NCI-H1417 treated with DMSO at 0.1 percent for 48 hours (cell line): Measurements from ENCODE around the gene KAT2B.
A peak's percentile ranks its signal among the peaks of the same experiment; 100 is the strongest.

Experiments
- DNase-seq: peaks from one replicate; lab custom pipeline; 2025; lab: John Stamatoyannopoulos, UW

Gene KAT2B

DNA sequence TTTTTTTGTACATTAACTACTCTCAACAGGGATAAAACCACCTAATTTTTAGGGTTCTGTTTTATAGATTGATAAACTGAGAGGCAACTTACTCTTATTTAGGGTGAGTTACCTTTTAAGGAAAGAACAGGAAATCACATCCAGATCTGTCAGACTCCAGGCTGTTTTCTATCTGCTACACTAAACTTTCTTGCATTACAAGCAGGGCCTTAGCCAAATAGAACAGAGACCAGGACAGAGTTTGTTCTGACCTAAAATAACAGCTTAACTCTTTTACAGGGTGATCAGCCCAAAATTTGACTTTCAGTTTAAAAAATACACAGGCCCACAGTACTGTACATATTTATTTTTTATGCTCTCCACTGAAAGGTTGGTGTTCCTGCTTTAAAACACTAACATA lies 107.1 kb downstream of the KAT2B start:
- no peak for DNase-seq

DNA sequence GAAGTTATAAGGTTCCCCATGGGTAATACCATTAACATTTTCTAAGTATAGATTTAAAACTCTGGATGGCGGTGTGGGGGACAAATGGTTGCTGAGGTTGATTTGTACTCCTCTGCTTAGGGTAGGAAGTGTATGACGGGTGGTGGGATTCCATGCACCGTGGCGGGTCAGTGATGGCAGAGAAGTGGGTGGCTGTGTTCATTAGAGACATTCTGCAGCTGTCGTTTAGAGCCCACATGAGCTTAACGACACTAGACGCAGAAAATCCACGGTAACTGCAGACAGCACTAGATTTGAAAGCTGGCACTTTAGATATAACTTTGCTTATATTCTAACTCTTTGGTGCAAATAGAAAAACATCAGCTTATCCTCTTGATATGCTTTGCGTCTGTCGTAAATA lies 108.2 kb downstream of the KAT2B start:
- DNase-seq, result no peak

DNA sequence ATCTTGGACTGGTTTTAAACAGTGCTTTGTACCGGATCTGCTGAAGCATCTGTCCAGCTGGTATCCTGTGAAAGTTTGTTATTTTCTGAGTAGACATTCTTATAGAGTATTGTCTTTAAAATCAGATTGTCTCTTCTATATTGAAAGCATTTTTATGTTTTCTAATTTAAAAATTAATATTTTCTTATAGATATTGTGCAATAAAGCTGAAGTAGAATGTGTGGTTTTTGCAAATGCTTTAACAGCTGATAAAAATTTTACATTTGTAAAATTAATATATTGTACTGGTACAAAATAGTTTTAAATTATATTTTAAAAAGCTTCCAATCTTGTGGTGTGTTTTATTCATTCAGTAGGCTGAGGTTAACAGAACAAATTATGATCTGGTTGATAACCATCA lies 113.8 kb downstream of the KAT2B start:
- no peak for DNase-seq

DNA sequence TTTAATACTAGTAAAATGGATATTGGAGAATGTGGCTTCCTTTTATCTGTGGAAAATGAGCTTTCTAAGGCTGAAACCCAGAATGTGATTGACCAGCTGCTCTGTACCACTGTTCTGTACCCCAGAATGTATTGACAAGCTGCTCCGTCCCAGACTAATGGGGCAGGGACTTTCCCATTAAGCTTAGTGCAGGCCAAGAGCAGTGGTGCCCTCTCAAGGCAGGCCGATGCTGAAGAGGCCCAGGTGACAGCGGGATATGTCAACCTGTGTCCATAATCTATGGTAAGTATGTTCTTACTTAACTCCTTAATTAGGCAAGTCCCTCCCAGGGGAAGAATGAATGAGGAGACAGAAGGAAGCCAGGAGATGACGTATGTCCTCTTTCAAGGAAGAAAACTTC lies 114.7 kb downstream of the KAT2B start:
- DNase-seq, result no peak

DNA sequence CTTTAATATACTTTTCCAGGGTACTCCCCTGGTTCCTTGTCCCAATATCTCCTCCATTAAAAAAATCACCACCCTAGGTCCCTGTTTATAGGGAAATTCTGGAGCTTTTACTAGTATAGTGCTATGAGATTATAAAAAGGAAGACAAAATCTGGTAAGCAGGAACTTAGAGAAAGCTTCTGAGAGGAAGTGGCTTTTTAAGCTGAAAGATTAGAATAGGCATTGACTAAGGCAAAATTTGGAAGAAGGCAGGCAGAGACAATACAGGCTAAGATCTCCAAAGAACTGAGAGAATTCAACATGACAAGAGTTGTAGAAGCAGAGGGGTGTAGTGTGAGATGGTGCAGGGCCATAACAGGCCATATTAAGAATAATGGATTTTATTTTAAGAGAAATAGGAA lies 120.0 kb downstream of the KAT2B start:
- no peak for DNase-seq

DNA sequence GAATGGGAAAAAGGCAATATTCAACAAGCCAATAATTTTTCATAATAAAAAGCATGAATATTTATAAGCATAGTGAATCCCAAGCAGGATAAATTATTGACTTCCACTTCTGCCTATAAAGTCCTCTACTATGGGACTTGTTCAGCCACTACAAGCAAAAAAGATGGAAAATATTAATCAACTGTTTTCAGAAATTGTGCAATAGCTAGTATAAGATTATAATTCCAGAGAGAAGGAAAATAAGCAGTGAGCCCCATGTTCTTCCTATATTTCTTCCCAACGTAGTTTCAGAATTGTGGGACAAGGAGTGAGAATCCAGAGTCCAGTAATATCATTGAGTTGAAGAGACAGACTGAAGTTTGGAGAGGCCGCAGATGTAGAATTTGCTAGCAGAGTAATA lies 121.5 kb downstream of the KAT2B start:
- no peak for DNase-seq

DNA sequence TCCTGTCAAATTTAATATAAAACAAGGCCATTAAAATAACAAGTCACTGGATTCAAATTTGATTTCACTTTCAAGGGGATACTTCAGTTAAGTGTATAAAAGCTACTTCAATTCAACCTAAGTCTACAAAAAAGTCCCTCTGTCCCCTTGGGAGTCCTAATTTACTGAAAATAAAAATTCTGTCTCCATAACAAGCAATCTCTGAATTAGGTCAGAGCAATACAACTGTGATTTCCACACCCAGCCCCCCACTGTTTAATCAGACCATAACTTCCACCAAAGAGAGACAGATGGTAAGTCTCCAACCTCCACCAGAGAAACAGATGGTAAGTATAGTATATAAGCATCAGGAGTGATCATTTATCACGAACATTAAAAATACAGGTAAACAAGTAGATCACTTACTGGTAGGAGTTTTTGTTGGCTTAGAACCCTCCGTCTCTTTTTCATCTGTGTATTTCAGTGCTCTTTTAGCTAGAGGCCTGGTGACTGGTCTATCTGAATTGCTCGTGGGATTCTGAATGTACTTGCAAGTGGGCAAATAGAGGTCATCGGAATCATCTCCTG lies 133.7 kb downstream of the KAT2B start:
- DNase-seq, result no peak

DNA sequence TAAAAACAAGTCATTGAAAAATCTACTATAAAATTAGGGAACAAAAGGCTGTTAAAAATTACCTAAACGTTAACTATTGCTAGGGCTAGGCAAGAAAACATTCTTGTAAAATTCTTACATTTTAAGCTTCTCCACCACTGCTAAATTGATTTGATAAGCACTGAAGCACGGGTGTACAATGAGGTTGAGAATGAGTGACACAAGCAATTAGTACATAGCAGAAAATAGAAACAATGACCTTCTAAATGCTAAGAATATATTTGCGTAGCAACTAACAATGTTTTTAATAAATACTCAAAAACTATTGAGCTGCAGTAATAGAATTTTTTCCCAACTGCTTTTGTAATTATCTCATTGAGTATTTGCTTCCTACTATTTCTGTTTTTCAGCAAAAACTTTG lies 141.0 kb downstream of the KAT2B start:
- no peak for DNase-seq

DNA sequence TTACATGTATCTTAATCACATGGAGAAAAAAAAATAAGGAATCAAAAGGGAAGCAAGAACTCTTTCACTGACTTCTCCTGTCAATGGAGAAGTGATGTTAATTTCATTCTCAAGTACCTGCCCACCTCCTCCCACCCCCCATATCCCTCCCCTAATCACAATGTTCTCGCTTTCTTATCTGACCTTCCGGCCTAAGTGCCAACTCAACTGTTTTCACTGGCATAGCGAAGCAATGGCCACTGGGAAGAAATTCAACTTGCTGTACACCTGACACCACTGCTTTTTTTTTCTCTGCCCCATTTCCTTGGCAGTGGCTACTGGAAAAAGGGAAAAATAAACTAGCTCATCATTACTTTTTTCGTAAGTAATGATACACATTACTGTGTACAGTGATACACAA lies 142.0 kb downstream of the KAT2B start:
- DNase-seq, result no peak

DNA sequence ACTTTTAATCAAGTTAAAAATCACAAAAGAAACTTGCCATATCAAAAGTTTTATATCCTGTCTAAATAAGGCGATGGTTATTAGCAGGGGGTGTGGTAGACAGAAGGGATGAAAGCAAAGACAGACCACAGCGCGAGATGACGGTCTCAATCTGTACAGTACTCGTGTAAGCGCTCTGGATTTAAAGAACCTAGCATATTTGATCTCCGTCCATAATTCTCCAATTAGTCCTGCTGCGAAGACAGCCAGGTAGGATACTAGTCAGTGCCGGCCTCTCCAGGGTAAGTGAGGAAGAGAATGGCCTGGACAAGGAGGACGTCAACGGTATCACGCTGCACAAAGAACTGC lies 145.1 kb downstream of the KAT2B start:
- no peak for DNase-seq

DNA sequence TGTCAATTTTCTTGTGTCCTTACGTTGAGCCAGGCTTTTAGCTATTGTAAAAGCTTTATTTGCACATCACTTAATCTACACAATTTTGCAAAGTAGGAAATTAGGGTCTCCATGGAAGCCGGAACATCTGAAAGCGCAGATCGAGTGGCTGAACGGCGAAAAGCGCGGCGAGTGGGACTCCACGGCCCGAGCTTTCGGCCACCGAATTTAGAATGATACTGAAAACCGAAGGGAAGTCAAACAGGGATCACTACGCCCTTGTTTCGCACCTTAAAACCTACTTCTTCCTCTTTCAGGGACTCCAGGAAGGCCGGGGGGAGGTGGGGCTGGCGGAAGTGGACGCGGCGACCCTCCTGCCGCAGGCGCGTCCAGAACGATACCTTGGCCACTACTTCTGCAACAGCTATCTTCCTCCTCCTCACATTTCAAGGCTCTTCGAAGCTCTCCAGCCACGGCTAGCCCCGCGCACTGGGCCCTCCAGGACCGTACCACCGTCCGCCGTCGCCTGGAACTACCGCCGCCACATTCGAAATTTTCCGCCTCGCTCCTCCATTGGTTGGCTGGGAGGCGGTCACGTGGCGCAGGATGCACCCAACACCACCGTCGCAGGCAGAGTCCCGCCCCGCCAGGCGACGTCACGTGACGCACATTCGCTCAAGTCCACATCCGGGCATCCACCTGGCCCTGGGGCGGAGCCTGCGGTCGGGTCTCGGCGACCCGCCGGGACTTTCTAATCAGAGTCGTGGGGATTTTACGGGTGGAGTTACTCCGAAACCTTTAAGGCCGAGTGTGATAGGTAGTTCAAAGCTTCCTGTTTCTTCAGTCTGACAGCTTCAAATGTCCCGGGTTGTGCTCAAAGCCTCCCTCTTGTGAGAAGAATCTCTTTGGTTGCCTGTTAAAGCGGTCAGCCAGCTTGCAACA lies 145.7 kb downstream of the KAT2B start, which contains the start of gene SGO1:
SGO1 (minus strand) TSS at position 528 of the 921 bp plus-strand sequence. CDS start 2,179 bp downstream, outside the sequence.
- peak; percentile 71 for DNase-seq

DNA sequence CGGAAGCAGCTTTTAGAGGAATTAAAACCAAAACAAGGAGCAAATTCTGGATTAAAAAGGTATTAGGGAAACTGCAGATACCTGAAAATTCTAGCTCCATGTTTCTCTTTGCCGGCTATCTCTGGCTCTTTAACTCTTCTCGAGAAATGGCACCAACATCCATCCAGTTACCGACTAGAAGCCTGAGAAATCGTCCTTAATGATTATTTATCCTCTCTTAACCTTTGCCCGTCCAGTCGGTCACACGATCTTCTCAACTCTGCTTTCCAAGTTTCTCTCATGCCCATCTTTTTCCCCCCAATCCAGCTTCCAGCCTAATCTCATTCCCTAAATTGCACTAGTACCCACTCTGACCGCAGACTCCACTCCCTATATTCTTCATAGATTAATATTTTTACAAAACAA lies 146.4 kb downstream of the KAT2B start:
- no peak for DNase-seq

DNA sequence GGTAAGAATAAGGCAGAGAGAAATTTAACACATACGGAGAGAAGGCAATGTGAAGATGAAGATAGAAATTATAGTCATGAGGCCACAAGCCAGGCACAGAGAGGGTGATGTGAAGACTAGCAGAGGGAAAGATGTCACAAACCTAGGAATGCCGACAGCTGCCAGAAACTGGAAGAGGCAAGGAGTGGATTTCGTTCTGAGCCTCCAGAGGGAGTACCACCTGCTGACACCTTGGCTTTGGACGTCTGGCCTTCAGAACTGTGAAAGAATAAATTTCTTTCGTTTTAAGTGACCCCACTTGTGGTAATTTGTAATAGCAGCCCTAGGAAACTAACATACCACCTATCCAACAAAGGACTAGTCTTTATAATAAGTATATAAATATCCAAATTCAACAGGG lies 150.7 kb downstream of the KAT2B start:
- DNase-seq, result no peak

DNA sequence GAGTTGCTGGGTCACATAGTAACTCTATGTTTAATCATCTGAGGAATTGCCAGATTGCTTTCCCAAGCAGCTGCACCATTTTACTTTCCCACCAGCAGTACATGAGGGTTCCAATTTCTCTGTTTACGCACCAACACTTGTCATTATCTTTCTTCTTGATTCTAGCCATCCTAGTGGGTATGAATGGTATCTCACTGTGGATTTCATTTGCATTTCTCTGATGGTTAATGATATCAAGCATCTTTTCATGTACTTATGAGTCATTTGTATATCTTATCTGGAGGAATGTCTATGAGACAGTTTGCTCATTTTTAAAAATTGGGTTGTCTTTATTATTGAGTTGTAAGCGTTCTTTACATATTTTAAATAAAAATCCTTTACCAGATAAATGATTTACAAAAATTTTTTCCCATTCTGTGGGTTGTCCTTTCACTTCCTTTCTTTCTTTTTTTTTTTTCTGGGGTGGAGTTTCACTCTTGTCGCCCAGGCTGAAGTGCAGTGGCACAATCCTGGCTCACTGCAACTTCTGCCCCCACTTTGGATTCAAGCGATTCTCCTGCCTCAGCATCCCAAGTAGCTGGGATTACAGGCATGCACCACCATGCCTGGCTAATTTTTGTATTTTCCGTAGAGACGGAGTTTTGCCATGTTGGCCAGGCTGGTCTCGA lies 154.7 kb downstream of the KAT2B start:
- DNase-seq, result no peak

DNA sequence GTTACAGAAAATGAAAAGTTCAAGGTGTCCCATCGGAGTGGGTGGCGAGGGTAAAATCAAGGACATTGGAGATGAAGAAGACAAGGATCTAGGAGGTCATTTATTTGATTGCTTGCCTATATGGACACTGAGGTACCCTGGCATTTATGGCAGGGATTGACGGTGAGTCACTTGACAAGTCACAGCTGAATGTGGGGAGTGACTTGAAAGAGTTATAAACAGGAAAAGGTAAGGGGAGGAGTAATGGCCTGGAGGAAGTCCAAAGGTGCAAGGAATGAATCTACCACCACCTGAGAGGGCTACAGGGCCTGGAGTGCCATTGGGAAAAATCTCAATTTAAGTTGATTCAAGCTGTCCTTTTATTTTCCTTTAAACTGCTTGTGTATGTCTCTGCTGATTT lies 157.5 kb downstream of the KAT2B start:
- DNase-seq, result no peak

DNA sequence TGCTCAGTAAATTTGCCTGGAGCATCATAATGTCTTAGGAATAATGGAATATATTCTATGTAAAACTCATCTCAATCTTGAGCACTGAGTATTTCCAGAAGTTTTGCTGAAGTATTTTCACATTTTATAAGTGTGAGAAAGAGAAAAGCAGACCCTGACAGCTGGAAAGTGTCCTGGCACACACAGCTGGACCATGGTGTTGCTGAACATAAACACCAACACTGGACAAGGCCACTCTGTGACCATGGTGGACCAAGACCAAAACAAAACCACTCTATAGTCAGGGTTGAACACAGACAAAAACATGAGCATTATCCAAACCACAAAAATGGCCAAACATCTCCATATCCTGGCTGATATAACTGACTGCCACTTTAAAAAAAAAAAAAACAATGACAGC lies 160.9 kb downstream of the KAT2B start:
- DNase-seq, result no peak
